HG03025 (cell line): ENCODE measurements around the gene ZNF319.

ENCODE experiments used
- ATAC-seq: cut with Tn5 transposase; IDR thresholded peaks from one replicate; pipeline ENCODE4 v1.9.1; 2021; ENCODE audit warnings: mild to moderate bottlenecking, moderate library complexity; ENCODE audit not compliant: unreplicated experiment, low FRiP score

Gene ZNF319

DNA sequence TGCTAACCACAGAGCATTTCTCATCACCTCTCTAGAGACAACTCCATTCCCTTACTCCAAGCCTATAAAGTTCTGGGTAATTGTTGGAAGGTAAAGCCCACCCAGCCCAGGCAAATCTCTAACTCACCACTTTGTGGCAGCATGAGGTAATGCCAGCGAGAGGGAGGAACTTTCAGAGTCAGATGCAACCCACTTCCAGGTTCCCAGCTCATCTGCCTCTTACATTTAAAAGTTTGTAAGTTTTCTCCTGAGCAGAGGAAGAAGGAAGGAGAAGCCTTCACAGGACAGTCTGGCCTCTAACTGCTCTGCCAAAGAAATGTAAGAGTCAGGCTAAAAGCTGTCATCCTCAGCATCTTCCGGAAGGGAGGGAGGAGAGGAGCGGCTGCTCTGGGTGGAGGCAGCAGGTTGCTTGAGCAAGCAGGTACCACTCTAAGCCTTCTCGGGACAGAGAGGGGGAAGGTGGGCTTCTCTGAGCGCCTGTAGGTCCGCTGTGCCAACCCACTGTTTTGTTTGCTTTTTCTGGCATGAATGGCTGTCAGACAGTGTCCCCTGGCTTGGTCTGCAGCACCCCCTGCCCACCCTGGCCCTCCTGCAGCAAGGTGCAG is 1.0 kb downstream of the ZNF319 start:
- ATAC-seq = no peak

GRCh38 chr16:57998992-57999365 is 1.5 kb downstream of the ZNF319 start:
- ATAC-seq = no peak

DNA sequence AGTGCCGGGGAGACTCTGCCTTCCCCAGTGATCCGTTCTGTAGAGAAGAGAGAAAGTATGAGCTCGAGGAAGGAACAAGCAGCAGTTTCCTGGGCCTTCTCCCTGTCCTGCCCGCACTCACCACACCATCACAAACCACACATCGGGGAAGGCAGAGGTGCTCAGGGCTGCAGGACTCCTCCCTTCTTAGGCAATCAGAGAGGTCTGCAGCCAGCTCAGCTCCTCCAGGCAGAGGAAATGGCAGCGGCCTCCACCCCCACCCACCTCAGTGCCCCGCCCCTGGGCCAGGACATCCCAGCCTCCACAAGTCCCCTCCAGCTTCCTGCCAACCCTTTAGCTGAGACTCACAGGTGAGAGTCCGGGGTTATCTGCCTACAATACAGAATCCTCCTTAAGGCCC is 2.0 kb downstream of the ZNF319 start:
- ATAC-seq = no peak

GRCh38 chr16:57997528-57998265 is 2.8 kb downstream of the ZNF319 start:
- no peak for ATAC-seq

DNA sequence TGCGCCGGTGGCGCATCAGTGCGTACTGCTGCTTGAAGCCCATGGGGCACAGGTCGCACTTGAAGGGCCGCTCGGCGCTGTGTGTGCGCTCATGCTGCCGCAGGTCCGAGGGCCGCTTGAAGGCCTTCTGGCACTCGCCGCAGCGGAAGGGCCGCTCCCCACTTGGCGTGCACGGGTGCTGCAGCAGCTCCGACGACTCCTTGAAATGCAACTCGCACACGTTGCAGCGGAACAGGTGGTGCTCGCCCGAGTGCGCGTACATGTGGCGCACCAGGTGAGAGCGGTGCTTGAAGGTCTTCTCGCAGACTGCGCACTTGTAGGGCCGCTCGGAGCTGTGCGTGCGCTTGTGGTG is 3.3 kb downstream of the ZNF319 start:
- no peak for ATAC-seq

DNA sequence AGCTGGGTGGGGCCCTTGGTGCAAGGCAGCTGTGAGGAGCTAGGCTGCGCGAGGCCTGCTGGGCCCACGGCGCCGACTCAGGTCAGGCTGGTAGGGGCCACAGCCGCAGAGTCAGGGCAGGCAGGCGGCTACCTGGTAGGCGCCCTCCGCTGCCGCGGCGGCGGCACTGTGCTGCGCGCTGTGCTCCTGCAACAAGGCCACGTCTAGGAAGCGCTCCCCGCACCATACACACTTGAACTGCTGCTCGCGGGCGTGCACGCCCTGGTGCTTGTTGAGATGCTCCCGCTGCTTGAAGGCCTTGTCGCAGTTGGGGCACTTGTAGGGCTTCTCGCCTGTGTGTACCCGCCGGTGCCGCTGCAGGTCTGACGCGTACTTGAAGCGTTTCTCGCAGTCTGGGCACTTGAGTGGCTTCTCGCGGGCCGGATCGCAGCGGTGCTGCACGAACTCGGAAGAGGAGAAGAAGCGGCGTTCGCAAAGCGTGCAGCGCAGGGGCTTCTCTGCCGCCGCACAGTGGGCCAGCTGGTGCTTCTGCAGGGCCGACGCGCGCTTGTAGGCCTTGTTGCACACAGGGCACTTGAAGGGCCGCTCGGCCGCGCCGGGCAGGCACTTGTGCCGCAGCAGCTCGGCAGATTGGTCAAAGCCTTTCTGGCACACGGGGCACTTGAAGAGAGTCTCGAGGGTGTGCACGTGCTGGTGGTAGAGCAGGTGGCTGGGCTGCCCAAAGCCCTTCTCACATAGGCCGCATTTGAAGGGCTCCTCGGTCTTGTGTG is 3.9 kb downstream of the ZNF319 start:
- ATAC-seq = no peak

DNA sequence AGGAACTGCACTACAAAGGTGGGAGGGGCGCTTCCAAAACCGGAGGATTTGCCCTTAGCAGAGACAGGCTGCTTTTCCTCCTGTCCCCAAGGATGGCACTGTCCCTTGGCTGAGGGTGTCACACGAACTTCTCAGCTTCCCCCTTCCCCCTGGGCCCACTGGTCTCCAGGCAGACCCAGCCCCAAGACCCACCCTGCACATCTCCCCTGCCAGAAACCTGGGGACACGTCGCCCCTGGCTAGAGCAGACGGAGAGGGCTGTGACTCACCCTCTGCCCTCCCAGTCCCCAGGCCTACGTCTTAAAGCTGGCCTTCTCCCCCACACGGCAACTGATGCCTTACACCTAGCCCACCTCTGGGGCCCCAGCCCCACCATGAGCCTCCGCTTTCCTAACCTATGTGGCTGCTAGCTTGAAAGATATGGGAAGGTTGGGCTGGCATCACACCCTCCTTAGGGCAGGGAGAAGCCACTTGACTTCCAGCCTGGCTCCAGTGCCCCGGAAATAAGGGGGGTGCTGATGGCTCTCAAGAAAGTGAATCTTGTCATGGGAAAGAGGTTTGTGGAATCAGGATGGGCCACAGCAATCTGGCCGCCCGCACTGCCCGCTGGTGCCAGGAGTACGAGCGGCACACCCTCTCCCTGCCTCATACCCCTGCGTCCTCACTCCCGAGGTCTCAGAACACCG is 4.6 kb downstream of the ZNF319 start:
- ATAC-seq = no peak

GRCh38 chr16:57994778-57995177 is 5.7 kb downstream of the ZNF319 start:
- no peak for ATAC-seq

DNA sequence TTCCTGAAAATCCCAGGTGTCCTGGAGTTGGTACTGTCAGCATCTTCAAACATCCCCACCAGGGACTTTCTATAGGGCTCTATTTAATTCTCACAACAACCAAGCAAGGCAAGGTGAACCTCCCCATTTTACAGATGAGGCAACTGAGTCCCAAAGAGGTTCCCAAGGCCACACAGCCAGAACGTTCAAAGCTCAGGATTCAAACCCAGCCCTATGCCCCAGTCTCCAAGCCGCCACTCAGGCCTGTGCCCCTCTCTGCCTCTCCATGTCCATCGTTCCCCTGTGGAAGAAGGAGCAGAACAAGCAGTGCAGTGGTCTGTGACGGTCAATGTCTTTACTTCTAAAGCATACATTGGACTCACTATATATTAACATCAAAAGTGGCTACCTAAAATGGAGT is 6.1 kb downstream of the ZNF319 start:
- ATAC-seq = no peak

GRCh38 chr16:57993897-57994296 is 6.6 kb downstream of the ZNF319 start:
- no peak for ATAC-seq

- ATAC-seq = no peak
Measured at GRCh38 chr16:57993438-57993837, 7.0 kb downstream of the ZNF319 start.

GRCh38 chr16:57992084-57992483 is 8.4 kb downstream of the ZNF319 start:
- ATAC-seq = no peak

GRCh38 chr16:57991551-57992059 is 8.9 kb downstream of the ZNF319 start:
- no peak for ATAC-seq

DNA sequence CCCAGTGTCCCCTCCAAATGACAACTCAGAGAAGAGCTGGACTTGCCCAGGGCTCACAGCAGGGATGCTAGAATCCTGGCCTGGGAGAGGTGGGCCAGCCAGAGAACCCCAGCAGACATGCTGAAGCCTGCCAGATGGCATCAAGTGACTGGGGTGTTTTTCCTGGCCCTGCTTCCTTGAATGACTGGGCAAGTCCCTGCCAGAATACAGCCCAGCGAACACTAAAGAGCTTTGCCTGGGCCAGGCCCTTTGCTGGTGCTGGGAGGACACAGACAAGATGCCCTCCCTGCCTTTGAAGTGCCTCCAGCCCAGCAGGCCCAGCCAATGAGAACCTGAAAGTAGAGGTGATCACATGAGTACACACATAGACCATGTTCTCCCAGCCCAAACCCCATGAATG is 11.5 kb downstream of the ZNF319 start:
- ATAC-seq = no peak

DNA sequence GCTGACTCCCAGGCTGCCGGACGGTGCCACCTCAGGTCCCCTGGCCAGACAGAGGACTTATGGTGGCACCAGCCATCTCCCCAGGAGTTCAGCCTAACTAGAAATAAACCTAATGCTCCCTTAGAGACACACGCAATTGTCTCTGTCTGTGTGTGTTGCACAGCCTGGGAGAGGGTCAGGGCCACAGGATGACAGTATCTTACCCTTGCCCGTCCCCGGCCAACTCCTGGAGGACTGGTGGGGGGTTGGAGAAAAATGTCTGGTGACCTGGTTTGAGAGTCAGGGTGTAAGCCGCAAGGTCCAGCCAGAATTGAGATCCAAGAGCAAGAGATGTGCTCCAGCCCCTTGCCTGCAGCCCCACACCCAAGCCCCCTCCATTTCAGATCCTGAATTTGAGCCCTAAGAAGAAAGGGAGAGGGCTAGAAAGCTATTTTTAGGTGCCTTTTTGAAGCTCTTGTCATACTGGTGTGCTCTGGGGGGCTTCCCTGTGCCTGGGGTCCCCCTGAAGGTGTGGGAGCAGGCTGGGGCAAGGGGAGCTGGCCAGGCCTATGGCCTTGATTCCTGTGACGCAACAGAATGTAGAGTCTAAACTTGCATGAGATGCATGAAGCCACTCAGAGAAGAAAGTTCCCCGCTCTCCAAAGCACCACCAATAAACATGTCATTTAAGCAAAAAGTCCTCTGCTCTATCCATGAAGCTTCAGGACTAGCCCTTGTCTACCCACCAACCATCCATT is 12.9 kb downstream of the ZNF319 start:
- no peak for ATAC-seq

DNA sequence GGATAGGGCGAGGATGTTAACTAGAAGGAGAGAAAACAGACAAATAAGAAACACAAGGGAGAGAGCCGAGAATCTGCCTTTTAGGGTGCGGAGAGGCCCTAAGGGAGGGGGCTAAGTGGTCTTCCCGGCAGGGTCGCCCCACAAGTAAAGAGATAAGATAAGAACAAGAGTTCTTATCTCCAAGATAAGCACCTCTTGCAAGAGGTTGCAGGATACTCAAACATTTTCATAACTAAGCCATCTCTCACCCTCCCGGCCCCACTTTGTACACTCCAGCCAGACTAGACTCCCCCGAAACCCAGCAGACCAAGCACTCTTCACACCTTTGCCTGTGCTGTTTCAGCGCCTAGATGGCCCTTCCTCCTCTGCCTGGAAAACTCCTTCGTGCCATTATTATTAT is 14.3 kb downstream of the ZNF319 start:
- ATAC-seq = no peak

DNA sequence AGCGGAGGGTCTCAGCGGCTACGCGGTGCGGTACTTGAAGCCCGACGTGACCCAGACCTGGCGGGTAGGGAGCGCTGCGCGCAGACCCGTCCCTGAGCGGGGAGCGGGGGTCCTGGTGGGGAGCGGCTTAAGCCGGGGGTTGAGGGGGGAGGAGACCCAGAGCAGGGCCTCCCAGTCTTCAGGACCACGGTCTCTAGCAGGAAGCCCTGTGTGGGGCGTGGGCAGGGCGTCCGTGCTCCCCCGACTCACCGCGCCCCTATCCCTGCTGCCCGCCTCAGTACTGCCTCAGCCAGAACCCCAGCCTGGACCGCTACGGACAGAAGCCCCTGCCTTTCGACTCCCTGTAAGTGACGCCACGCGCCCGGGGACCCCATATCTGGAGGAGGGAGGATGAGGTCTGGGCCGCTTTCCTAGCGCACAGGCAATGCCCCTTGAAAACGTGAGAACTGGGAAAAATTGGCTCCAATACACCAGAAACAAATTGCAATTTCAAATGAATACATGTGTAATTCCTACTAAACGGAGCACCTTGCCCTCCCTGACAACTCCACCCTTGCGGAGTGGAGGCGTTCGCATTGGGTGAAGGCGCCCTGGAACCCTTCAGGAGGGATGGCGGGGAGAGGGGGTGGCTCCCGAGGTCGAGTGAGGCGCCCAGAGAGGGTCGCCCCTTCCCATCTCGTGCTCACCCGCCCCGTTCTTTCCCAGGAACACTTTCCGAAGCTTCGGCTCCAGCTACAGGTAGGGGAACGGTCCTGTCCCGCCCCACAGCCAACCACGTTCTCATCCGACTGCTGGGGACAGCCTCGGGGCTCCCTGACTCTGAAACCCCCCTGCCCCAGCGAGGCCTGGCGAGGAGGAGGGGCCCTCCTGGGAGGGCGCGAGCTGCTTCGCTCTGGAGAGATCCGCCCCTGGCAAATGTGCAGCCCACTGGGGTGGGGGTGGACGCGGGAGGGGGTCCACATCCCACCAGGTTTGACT is 15.0 kb downstream of the ZNF319 start:
- ATAC-seq = peak; percentile 29

GRCh38 chr16:57984443-57985203 is 15.8 kb downstream of the ZNF319 start:
- ATAC-seq = peak; percentile 40
